Neural cell (in vitro differentiated cells): Measurements from ENCODE around the gene CRCP. TPM values are rescaled to one million over a fixed set of nuclear protein-coding genes. Genes with fewer than 3 reads are reported as not detected.

ENCODE experiments used
- H2AFZ ChIP-seq: fragments of 200-600, 300-800 bp; sonication (generic), shearing (Covaris generic); 2 replicates; pipeline ENCODE4 v1.6.0; 2014; ENCODE audit warnings: low read depth, mild to moderate bottlenecking, antibody characterized with exemption, low read length, moderate library complexity
- H3F3A ChIP-seq: fragments of 200-600 bp; shearing (Covaris generic); 2 replicates; pipeline ENCODE4 v1.6.1; 2016; ENCODE audit warnings: mild to moderate bottlenecking, moderate library complexity, mixed read lengths, antibody characterized with exemption, low read length; ENCODE audit not compliant: insufficient read depth, poor library complexity, severe bottlenecking
- H3K27ac ChIP-seq: fragments of 200-600, 300-800 bp; sonication (generic), shearing (Covaris generic); 2 replicates; pipeline ENCODE4 v1.5.1; 2014; ENCODE audit warnings: mild to moderate bottlenecking, low read length, moderate library complexity
- H3K27me3 ChIP-seq: fragments of 300-800, 200-600 bp; sonication (generic), shearing (Covaris generic); 2 replicates; pipeline ENCODE4 v1.6.0; 2014; ENCODE audit warnings: mild to moderate bottlenecking, low read depth, low read length, moderate library complexity; ENCODE audit not compliant: insufficient read depth
- H3K36me3 ChIP-seq: fragments of 300-800, 200-600 bp; sonication (generic), shearing (Covaris generic); 2 replicates; pipeline ENCODE4 v1.5.1; 2014; ENCODE audit warnings: mild to moderate bottlenecking, antibody characterized with exemption, low read length, moderate library complexity; ENCODE audit not compliant: insufficient read depth
- H3K4me2 ChIP-seq: fragments of 300-800, 200-600 bp; sonication (generic), shearing (Covaris generic); 2 replicates; pipeline ENCODE4 v1.6.0; 2014; ENCODE audit warnings: mild to moderate bottlenecking, low read length
- H3K4me3 ChIP-seq: fragments of 300-800, 200-600 bp; sonication (generic), shearing (Covaris generic); 2 replicates; pipeline ENCODE4 v1.5.1; 2014; ENCODE audit warnings: mild to moderate bottlenecking, low read length, moderate library complexity
- H3K79me2 ChIP-seq: fragments of 200-600 bp; shearing (Covaris generic); replicated peaks from 2 replicates; pipeline ENCODE4 v1.6.0; 2014; ENCODE audit warnings: mild to moderate bottlenecking, low read length, moderate library complexity; ENCODE audit not compliant: insufficient read depth
- H3K9ac ChIP-seq: fragments of 300-800, 200-600 bp; sonication (generic), shearing (Covaris generic); 2 replicates; pipeline ENCODE4 v1.6.1; 2016; ENCODE audit warnings: mild to moderate bottlenecking, low read length, mixed read lengths
- H3K9me2 ChIP-seq: fragments of 200-600 bp; shearing (Covaris generic); 2 replicates; pipeline ENCODE4 v1.6.1; 2016; ENCODE audit warnings: mild to moderate bottlenecking, low read length, mixed read lengths; ENCODE audit not compliant: insufficient read depth
- H3K9me3 ChIP-seq: fragments of 200-600, 300-800 bp; sonication (generic), shearing (Covaris generic); 2 replicates; pipeline ENCODE4 v1.6.1; 2016; ENCODE audit warnings: mild to moderate bottlenecking, mixed run types, low read length, moderate library complexity, mixed read lengths
- H4K20me1 ChIP-seq: fragments of 200-600 bp; shearing (Covaris generic); 2 replicates; pipeline ENCODE4 v1.6.1; 2016; ENCODE audit warnings: mild to moderate bottlenecking, mixed run types; ENCODE audit not compliant: insufficient read depth
- CTCF ChIP-seq: fragments of 450-650 bp; IDR thresholded peaks from 2 replicates; pipeline ENCODE4 v1.5.1; 2014; ENCODE audit warnings: antibody characterized with exemption, mild to moderate bottlenecking, moderate library complexity; ENCODE audit not compliant: poor library complexity, severe bottlenecking
- EP300 ChIP-seq: fragments of 450-650 bp; conservative IDR thresholded peaks from 2 replicates; pipeline ENCODE4 v1.6.1; 2014; ENCODE audit warnings: antibody characterized with exemption, mild to moderate bottlenecking, moderate library complexity; ENCODE audit not compliant: poor library complexity, severe bottlenecking
- EZH2 ChIP-seq: fragments of 200-600, 300-800 bp; shearing (Covaris generic), sonication (generic); IDR thresholded peaks from 2 replicates; pipeline ENCODE4 v1.6.1; 2014; ENCODE audit warnings: antibody characterized with exemption, low read length, borderline replicate concordance, mild to moderate bottlenecking; ENCODE audit not compliant: insufficient read depth, poor library complexity, severe bottlenecking
- MXI1 ChIP-seq: fragments of 450-650 bp; conservative IDR thresholded peaks from 2 replicates; pipeline ENCODE4 v1.6.1; 2014; ENCODE audit warnings: antibody characterized with exemption, mild to moderate bottlenecking; ENCODE audit not compliant: poor library complexity, severe bottlenecking
- POLR2AphosphoS5 ChIP-seq: IDR thresholded peaks from 2 replicates; pipeline ENCODE4 v1.6.1; 2012
- RAD21 ChIP-seq: fragments of 450-650 bp; conservative IDR thresholded peaks from 2 replicates; pipeline ENCODE4 v1.6.1; 2014; ENCODE audit warnings: antibody characterized with exemption, mild to moderate bottlenecking, moderate library complexity
- REST ChIP-seq: IDR thresholded peaks from 2 replicates; pipeline ENCODE4 v1.6.1; 2012; ENCODE audit warnings: borderline replicate concordance
- SMC3 ChIP-seq: fragments of 450-650 bp; conservative IDR thresholded peaks from 2 replicates; pipeline ENCODE4 v1.6.1; 2014; ENCODE audit warnings: antibody characterized with exemption, mild to moderate bottlenecking, moderate library complexity; ENCODE audit not compliant: poor library complexity
- TAF1 ChIP-seq: IDR thresholded peaks from 2 replicates; pipeline ENCODE4 v1.6.1; 2012; ENCODE audit warnings: low read depth
- polyA plus RNA-seq: library from polyadenylated mRNA; depleted of rRNA; stranded (reverse); fragments of >200 nt; gene quantifications from 2 replicates; pipeline ENCODE4 v1.2.3, GENCODE V29; 2014

The CRCP gene
- polyA plus RNA-seq, 1 donor from 2014 or later: 53.6 TPM

GRCh38 chr7:66202441-66202840 lies 87.8 kb downstream of the CRCP start:
- TF ChIP-seq CTCF (no peak), SMC3 (no peak), MXI1 (no peak), EP300 (no peak), REST (no peak), TAF1 (no peak), POLR2AphosphoS5 (no peak), EZH2 (no peak), RAD21 (no peak)
- H3K4me3 ChIP-seq: no peak overlapping the region
- H3K9ac ChIP-seq: no peak overlapping the region

More at GRCh38 chr7:66202441-66202840, 87.8 kb downstream of the CRCP start:
- Histone ChIP-seq H3F3A (peaks cover 6% of the 10 kb centered on the region), H3K9me3 (no peaks in the 10 kb centered on the region), H3K9me2 (no peaks in the 10 kb centered on the region), H3K79me2 (peaks cover 21% of the 10 kb centered on the region), H2AFZ (no peak overlapping the region), H3K36me3 (no peaks in the 10 kb centered on the region), H3K4me2 (no peak overlapping the region), H3K27ac (no peak overlapping the region), H4K20me1 (no peaks in the 10 kb centered on the region), H3K27me3 (no peaks in the 10 kb centered on the region)

Other genes with a start within 250 kb of the CRCP start
- 18.0 and 18.2 TPM in 2 replicates for gene VKORC1L1, start 241.8 kb upstream of the CRCP start, polyA plus RNA-seq
- gene GUSB, start 132.6 kb upstream of the CRCP start, polyA plus RNA-seq: 50.3 and 56.1 TPM in 2 replicates
- gene ASL, start 39.0 kb upstream of the CRCP start, polyA plus RNA-seq: 20.9 and 23.4 TPM in 2 replicates
- 53.3 and 58.5 TPM in 2 replicates for gene TPST1, start 90.5 kb downstream of the CRCP start, polyA plus RNA-seq